ENCODE results near the gene OR10A6. TPM values are rescaled to one million over a fixed set of nuclear protein-coding genes. Genes with fewer than 3 reads are reported as not detected.

Gene OR10A6, protein sequence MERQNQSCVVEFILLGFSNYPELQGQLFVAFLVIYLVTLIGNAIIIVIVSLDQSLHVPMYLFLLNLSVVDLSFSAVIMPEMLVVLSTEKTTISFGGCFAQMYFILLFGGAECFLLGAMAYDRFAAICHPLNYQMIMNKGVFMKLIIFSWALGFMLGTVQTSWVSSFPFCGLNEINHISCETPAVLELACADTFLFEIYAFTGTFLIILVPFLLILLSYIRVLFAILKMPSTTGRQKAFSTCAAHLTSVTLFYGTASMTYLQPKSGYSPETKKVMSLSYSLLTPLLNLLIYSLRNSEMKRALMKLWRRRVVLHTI
- total RNA-seq (2014; rRNA removed; shearing (Covaris generic)) = not detected in 2 replicates

GRCh38 chr11:7931168-7931567 lies at the start of gene OR10A6:
Gene OR10A6 (minus strand): TSS chr11:7931268. CDS start chr11:7928662, 2,606 bp downstream.

GRCh38 chr11:7965386-7965785 lies 34.3 kb upstream of the OR10A6 start, which contains the start of gene NLRP10:
Gene NLRP10 (minus strand): TSS chr11:7965447. CDS start chr11:7963495, 1,952 bp downstream.

DNA sequence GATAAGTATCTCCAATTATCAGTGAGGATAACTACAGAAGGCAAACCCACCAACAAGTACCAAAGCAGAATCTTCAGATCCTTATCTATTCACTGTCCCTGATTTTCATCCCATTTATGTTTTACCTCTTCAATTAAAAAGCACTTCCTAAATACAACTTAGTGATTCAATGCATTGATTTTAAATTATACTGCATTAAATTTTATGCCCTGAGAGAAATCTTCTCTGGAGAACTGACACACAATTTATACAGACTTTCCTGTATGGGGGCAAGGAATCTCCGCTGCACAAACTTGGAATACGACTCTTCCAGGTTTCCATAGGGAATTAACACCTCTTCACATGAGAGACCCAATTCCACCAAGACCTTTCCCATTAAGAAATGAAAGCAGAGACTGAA lies 10.5 kb upstream of the OR10A6 start, which contains the start of gene OR10A3:
OR10A3 (minus strand) TSS at position 101 of the 400 bp plus-strand sequence. CDS start 2,188 bp downstream, outside the sequence.

Small RNA genes within 50 kb of the gene (small RNA-seq; reads per million reads assigned to genes)
- gene COX6CP5 (not detected), gene RNU6-943P (not detected)

Other genes with a start within 250 kb of the OR10A6 start
- not detected in 2 replicates for gene OVCH2, start 224.8 kb downstream of the OR10A6 start, total RNA-seq (2014; rRNA removed; shearing (Covaris generic))
- not detected in 2 replicates for gene OR5P2, start 134.3 kb downstream of the OR10A6 start, total RNA-seq (2014; rRNA removed; shearing (Covaris generic))
- gene OR5P3, start 100.4 kb downstream of the OR10A6 start, total RNA-seq (2014; rRNA removed; shearing (Covaris generic)) = not detected in 2 replicates
- not detected in 2 replicates for gene OR10A3, start 10.4 kb upstream of the OR10A6 start, total RNA-seq (2014; rRNA removed; shearing (Covaris generic))
- gene NLRP10, start 34.2 kb upstream of the OR10A6 start, total RNA-seq (2014; rRNA removed; shearing (Covaris generic)) = 0.13 TPM in 1 of 2 replicates, not detected in the other
- 212 and 242 TPM in 2 replicates for gene EIF3F, start 56.1 kb upstream of the OR10A6 start, total RNA-seq (2014; rRNA removed; shearing (Covaris generic))
- 4.6 TPM in 2 replicates for gene TUB, start 149.9 kb upstream of the OR10A6 start, total RNA-seq (2014; rRNA removed; shearing (Covaris generic))
- not detected in 2 replicates for gene RIC3, start 237.8 kb upstream of the OR10A6 start, total RNA-seq (2014; rRNA removed; shearing (Covaris generic))

Data from A375 (cell line).